SK-N-SH (cell line): ENCODE results near the gene SNX9. TPM values are rescaled to one million over a fixed set of nuclear protein-coding genes. Genes with fewer than 3 reads are reported as not detected.

Source experiments
- CTCF ChIA-PET: fragments of 300-600, 350-600 bp; formaldehyde crosslinking; extraction: SDS; loops from one replicate; lab custom pipeline; 2021; lab: Yijun Ruan, JAX
- POLR2A ChIA-PET: fragments of 350-600 bp; sonication (Branson Sonifier 250); formaldehyde crosslinking; extraction: SDS; loops from one replicate; lab custom pipeline; 2020; ENCODE audit warnings: antibody characterized with exemption, inconsistent platforms; lab: Yijun Ruan, JAX
- DNase-seq: peaks from one replicate; pipeline ENCODE4 v3.0.0; 2012
- H2AFZ ChIP-seq: fragments of 200-600 bp; sonication (generic); 2 replicates; pipeline ENCODE4 v1.8.1; 2016; ENCODE audit warnings: antibody characterized with exemption, mild to moderate bottlenecking, low read depth
- H3F3A ChIP-seq: fragments of 200-600 bp; sonication (generic); replicated peaks from 2 replicates; pipeline ENCODE3; 2016; ENCODE audit warnings: antibody characterized with exemption, mild to moderate bottlenecking; ENCODE audit not compliant: insufficient read depth
- H3K27ac ChIP-seq, 2 experiments: fragments of 200-500 bp in 1 of 2; fragments of 200-600 bp in 1 of 2; sonication (Bioruptor generic) in 1 of 2; sonication (generic), shearing (Covaris generic) in 1 of 2; 2 replicates each; pipeline versions ENCODE4 v1.5.1 to v1.6.1; 2014 to 2016; ENCODE audit warnings: low read depth in 2 of 2, inconsistent platforms in 1 of 2, low read length in 1 of 2, mild to moderate bottlenecking in 1 of 2, mixed read lengths in 1 of 2
- H3K27me3 ChIP-seq: fragments of 200-600 bp; sonication (generic), shearing (Covaris generic); 2 replicates; pipeline ENCODE4 v1.6.1; 2016; ENCODE audit warnings: mixed run types; ENCODE audit not compliant: insufficient read depth
- H3K36me3 ChIP-seq, 2 experiments: fragments of 200-500 bp in 1 of 2; fragments of 200-600 bp in 1 of 2; sonication (Bioruptor generic) in 1 of 2; sonication (generic) in 1 of 2; replicated peaks in 1 of 2; 2 replicates each; pipeline versions ENCODE3 to v1.5.1; 2014 to 2016; ENCODE audit warnings: low read length in 1 of 2, mild to moderate bottlenecking in 1 of 2; ENCODE audit not compliant: insufficient read depth in 2 of 2, control insufficient read depth in 1 of 2
- H3K4me1 ChIP-seq, 2 experiments: fragments of 200-500 bp in 1 of 2; fragments of 200-600 bp in 1 of 2; sonication (Bioruptor generic) in 1 of 2; sonication (generic), shearing (Covaris generic) in 1 of 2; 2 replicates each; pipeline versions ENCODE4 v1.5.1 to v1.6.1; 2014 to 2016; ENCODE audit warnings: low read depth in 1 of 2, low read length in 1 of 2, mixed run types in 1 of 2; ENCODE audit not compliant: insufficient read depth in 2 of 2, control insufficient read depth in 1 of 2
- H3K4me2 ChIP-seq: fragments of 200-600 bp; sonication (generic), shearing (Covaris generic); 2 replicates; pipeline ENCODE4 v1.6.1; 2017; ENCODE audit warnings: mixed run types
- H3K4me3 ChIP-seq, 2 experiments: fragments of 200-500 bp in 1 of 2; fragments of 200-600 bp in 1 of 2; sonication (Bioruptor generic) in 1 of 2; sonication (generic), shearing (Covaris generic) in 1 of 2; 2 replicates each; pipeline versions ENCODE4 v1.5.1 to v1.8.1; 2014 to 2016; ENCODE audit warnings: low read depth in 2 of 2, inconsistent platforms in 1 of 2, low read length in 1 of 2, mild to moderate bottlenecking in 1 of 2, mixed read lengths in 1 of 2, moderate library complexity in 1 of 2
- H3K79me2 ChIP-seq: fragments of 200-600 bp; sonication (generic); 2 replicates; pipeline ENCODE4 v1.8.1; 2017; ENCODE audit warnings: mild to moderate bottlenecking; ENCODE audit not compliant: insufficient read depth
- H3K9ac ChIP-seq: fragments of 200-600 bp; sonication (generic); 2 replicates; pipeline ENCODE4 v1.6.1; 2017; ENCODE audit warnings: mixed run types
- H3K9me2 ChIP-seq: fragments of 200-600 bp; sonication (generic); 2 replicates; pipeline ENCODE4 v1.6.1; 2017; ENCODE audit warnings: mixed run types
- H3K9me3 ChIP-seq: fragments of 200-600 bp; sonication (generic); 2 replicates; pipeline ENCODE4 v1.6.1; 2017; ENCODE audit warnings: mixed run types, mild to moderate bottlenecking, moderate library complexity
- H4K20me1 ChIP-seq: fragments of 200-600 bp; sonication (generic); 2 replicates; pipeline ENCODE4 v1.6.1; 2017; ENCODE audit warnings: mild to moderate bottlenecking, mixed run types; ENCODE audit not compliant: insufficient read depth
- FOSL2 ChIP-seq: IDR thresholded peaks from 2 replicates; pipeline ENCODE4 v1.4.0; 2012; ENCODE audit warnings: low read depth, mild to moderate bottlenecking, moderate library complexity, borderline replicate concordance
- FOXJ3 ChIP-seq: sonication (generic); formaldehyde crosslinking; IDR thresholded peaks from 2 replicates; pipeline ENCODE4 v1.5.1; 2020; ENCODE audit warnings: mild to moderate bottlenecking, missing genetic modification reagents
- FOXM1 ChIP-seq: IDR thresholded peaks from 2 replicates; pipeline ENCODE4 v1.4.0; 2012; ENCODE audit warnings: low read depth, mild to moderate bottlenecking
- GABPA ChIP-seq: IDR thresholded peaks from 2 replicates; pipeline ENCODE4 v1.4.0; 2012; ENCODE audit warnings: low read depth, mild to moderate bottlenecking
- GATA2 ChIP-seq: sonication (generic); formaldehyde crosslinking; IDR thresholded peaks from 2 replicates; pipeline ENCODE4 v1.5.0; 2020; ENCODE audit warnings: mild to moderate bottlenecking, missing genetic modification reagents
- IRF3 ChIP-seq: fragments of 150-350 bp; IDR thresholded peaks from 2 replicates; pipeline ENCODE4 v1.6.1; 2016; ENCODE audit warnings: mild to moderate bottlenecking, low read depth, low read length
- JUND ChIP-seq: IDR thresholded peaks from 2 replicates; pipeline ENCODE4 v1.4.0; 2012
- MEF2A ChIP-seq: IDR thresholded peaks from 2 replicates; pipeline ENCODE4 v1.4.0; 2012; ENCODE audit warnings: low read depth, borderline replicate concordance
- NFIC ChIP-seq: IDR thresholded peaks from 2 replicates; pipeline ENCODE4 v1.4.0; 2012; ENCODE audit warnings: borderline replicate concordance
- NRF1 ChIP-seq: IDR thresholded peaks from 2 replicates; pipeline ENCODE4 v1.6.1; 2012; ENCODE audit warnings: low read depth, mild to moderate bottlenecking, low read length
- PBX3 ChIP-seq: IDR thresholded peaks from 2 replicates; pipeline ENCODE4; 2012
- POLR2AphosphoS5 ChIP-seq: IDR thresholded peaks from 2 replicates; pipeline ENCODE4 v1.6.1; 2012; ENCODE audit warnings: low read depth, low read length
- RAD21 ChIP-seq: IDR thresholded peaks from 2 replicates; pipeline ENCODE4 v1.6.1; 2012; ENCODE audit warnings: mild to moderate bottlenecking, low read length
- RCOR1 ChIP-seq: fragments of 150-350 bp; IDR thresholded peaks from 2 replicates; pipeline ENCODE4 v1.6.1; 2017; ENCODE audit warnings: antibody characterized with exemption, low read length
- RFX5 ChIP-seq: IDR thresholded peaks from 2 replicates; pipeline ENCODE4 v1.6.1; 2012; ENCODE audit warnings: mild to moderate bottlenecking, improper control_type of control experiment, low read length
- RXRA ChIP-seq: IDR thresholded peaks from 2 replicates; pipeline ENCODE4 v1.4.0; 2012; ENCODE audit warnings: low read depth, mild to moderate bottlenecking, borderline replicate concordance
- SIN3A ChIP-seq: IDR thresholded peaks from 2 replicates; pipeline ENCODE4 v1.6.1; 2012; ENCODE audit warnings: low read depth, mild to moderate bottlenecking, low read length, moderate library complexity, borderline replicate concordance
- TAF1 ChIP-seq: IDR thresholded peaks from 2 replicates; pipeline ENCODE4 v1.6.1; 2012; ENCODE audit warnings: low read depth, mild to moderate bottlenecking, low read length, moderate library complexity, borderline replicate concordance
- TCF12 ChIP-seq: IDR thresholded peaks from 2 replicates; pipeline ENCODE4 v1.4.0; 2012
- TEAD4 ChIP-seq: IDR thresholded peaks from 2 replicates; pipeline ENCODE4 v1.4.0; 2012; ENCODE audit warnings: mild to moderate bottlenecking, borderline replicate concordance; ENCODE audit not compliant: insufficient read depth
- USF2 ChIP-seq: fragments of 150-350 bp; IDR thresholded peaks from 2 replicates; pipeline ENCODE4 v1.6.1; 2017; ENCODE audit warnings: antibody characterized with exemption, low read length, low read depth, borderline replicate concordance
- ZBTB33 ChIP-seq: IDR thresholded peaks from 2 replicates; pipeline ENCODE4 v1.4.0; 2012; ENCODE audit warnings: low read depth, borderline replicate concordance
- WGBS: methylation state at CpG from one replicate; pipeline ENCODE4 v1.1.6; 2017; ENCODE audit warnings: low lambda C conversion rate; 5-methylcytosine and 5-hydroxymethylcytosine counted together
- polyA plus RNA-seq, 3 experiments: library from polyadenylated mRNA; depleted of rRNA; stranded (reverse); fragments of >200 nt; gene quantifications; 2 replicates each; pipeline ENCODE4 v1.2.3, GENCODE V29; 2012

Gene SNX9
- polyA plus RNA-seq, 1 of the 3 experiments (the other 2 are of a cell fraction), result 31.6 TPM

- Histone ChIP-seq H3K4me3 (no peak overlapping the region), H3K79me2 (peaks cover 10% of the 10 kb centered on the region; the same call in 1 of the 2 replicates), H3K9ac (no peak overlapping the region), H3K4me1 (no peaks in the 10 kb centered on the region), H3K4me2 (no peak overlapping the region), H3K27me3 (no peaks in the 10 kb centered on the region), H3K36me3 (peaks cover 48 to 56% of the 10 kb centered on the region in 2 experiments), H3K9me2 (no peaks in the 10 kb centered on the region), H4K20me1 (no peaks in the 10 kb centered on the region), H2AFZ (no peak overlapping the region), H3K27ac (no peak overlapping the region), H3K9me3 (no peaks in the 10 kb centered on the region), H3F3A (no peaks in the 10 kb centered on the region)
- POLR2A ChIA-PET, result no interaction called here
- TF ChIP-seq PBX3, result no peak
- no peak for TF ChIP-seq TEAD4
- TF ChIP-seq FOXJ3 (CRISPR knock-in tag), result no peak
- TF ChIP-seq RFX5, result no peak
- no peak for TF ChIP-seq TAF1
- no peak for TF ChIP-seq MEF2A
- TF ChIP-seq RAD21, result no peak
- no peak for TF ChIP-seq NRF1
- no peak for TF ChIP-seq JUND
- TF ChIP-seq POLR2AphosphoS5, result no peak
- no peak for TF ChIP-seq NFIC
- no peak for TF ChIP-seq TCF12
- TF ChIP-seq ZBTB33, result no peak
- TF ChIP-seq SIN3A, result no peak
- TF ChIP-seq GATA2 (CRISPR knock-in tag), result no peak
- 95% methylated on average over 7 of the region's 7 CpGs for WGBS
- CTCF ChIA-PET, result interaction anchor here (0.7 to 2.9 kb wide), 4 partner anchors 12 to 187 kb away, joined by 3 to 19 read pairs (median 4); no protein-coding TSS in a partner anchor
- no peak for DNase-seq
Measured at GRCh38 chr6:157885211-157885788, 62.3 kb downstream of the SNX9 start.

GRCh38 chr6:157885876-157886275, 62.8 kb downstream of the SNX9 start:
- ChIA-PET CTCF (interaction anchor here (1.2 to 2.9 kb wide), 5 partner anchors 12 to 129 kb away, joined by 3 to 19 read pairs (median 5); no protein-coding TSS in a partner anchor), POLR2A (no interaction called here)
- Histone ChIP-seq H3K9ac (no peak overlapping the region), H3K4me1 (no peaks in the 10 kb centered on the region), H3K9me2 (no peaks in the 10 kb centered on the region), H3K9me3 (no peaks in the 10 kb centered on the region), H3K36me3 (peaks cover 42 to 58% of the 10 kb centered on the region in 2 experiments), H3F3A (no peaks in the 10 kb centered on the region), H4K20me1 (no peaks in the 10 kb centered on the region), H3K27ac (no peak overlapping the region), H3K4me3 (no peak overlapping the region), H3K27me3 (no peaks in the 10 kb centered on the region), H3K79me2 (peaks cover 5% of the 10 kb centered on the region; the same call in 1 of the 2 replicates), H2AFZ (no peak overlapping the region), H3K4me2 (no peak overlapping the region)
- 92% methylated on average over 8 of the region's 8 CpGs for WGBS
- no peak for DNase-seq
- no peak for TF ChIP-seq SIN3A
- no peak for TF ChIP-seq RCOR1
- no peak for TF ChIP-seq GATA2 (CRISPR knock-in tag)
- no peak for TF ChIP-seq GABPA
- no peak for TF ChIP-seq RFX5
- TF ChIP-seq NRF1, result no peak
- no peak for TF ChIP-seq TCF12
- TF ChIP-seq USF2, result no peak
- TF ChIP-seq FOXM1, result no peak
- no peak for TF ChIP-seq FOSL2
- TF ChIP-seq RXRA, result no peak
- TF ChIP-seq IRF3, result no peak
- TF ChIP-seq TAF1, result no peak
